Glomerular endothelial cell (primary cell): ENCODE data around the gene ARHGAP18. TPM values are rescaled to one million over a fixed set of nuclear protein-coding genes. Genes with fewer than 3 reads are reported as not detected.

Experiments used
- DNase-seq: peaks from one replicate; pipeline ENCODE4 v3.0.0-alpha.2; 2011; ENCODE audit warnings: low read depth, low spot score; ENCODE audit errors: extremely low read depth
- total RNA-seq: library from RNA; depleted of rRNA; stranded (reverse); fragments of >200 nt; gene quantifications from 2 replicates; pipeline ENCODE4 v1.2.3, GENCODE V29; 2015

The ARHGAP18 gene
- total RNA-seq, 1 donor from 2014 or later: 46.6 TPM

- no peak for DNase-seq
These were observed 38.3 kb downstream of the ARHGAP18 start for GRCh38 chr6:129671442-129672340.

GRCh38 chr6:129670634-129671033 lies 39.3 kb downstream of the ARHGAP18 start:
- no peak for DNase-seq

GRCh38 chr6:129667621-129668020 lies 42.4 kb downstream of the ARHGAP18 start:
- no peak for DNase-seq

- DNase-seq: no peak
These were observed 42.9 kb downstream of the ARHGAP18 start for GRCh38 chr6:129667034-129667433.

GRCh38 chr6:129665555-129665954 lies 44.4 kb downstream of the ARHGAP18 start:
- DNase-seq: no peak

- DNase-seq: no peak
These were observed 46.4 kb downstream of the ARHGAP18 start for GRCh38 chr6:129663531-129663930.

GRCh38 chr6:129662980-129663431 lies 47.0 kb downstream of the ARHGAP18 start:
- DNase-seq: no peak

- DNase-seq: no peak
These were observed 47.6 kb downstream of the ARHGAP18 start for GRCh38 chr6:129662406-129662766.

- no peak for DNase-seq
These were observed 48.2 kb downstream of the ARHGAP18 start for GRCh38 chr6:129661536-129662405.

GRCh38 chr6:129660346-129660676 lies 49.7 kb downstream of the ARHGAP18 start:
- DNase-seq: no peak

- no peak for DNase-seq
These were observed 50.2 kb downstream of the ARHGAP18 start for GRCh38 chr6:129659590-129660345.

- DNase-seq: no peak
These were observed 50.8 kb downstream of the ARHGAP18 start for GRCh38 chr6:129659167-129659566.

GRCh38 chr6:129657483-129657882 lies 52.5 kb downstream of the ARHGAP18 start:
- DNase-seq: no peak

GRCh38 chr6:129655334-129655733 lies 54.6 kb downstream of the ARHGAP18 start:
- no peak for DNase-seq

- DNase-seq: no peak
These were observed 56.2 kb downstream of the ARHGAP18 start for GRCh38 chr6:129653746-129654145.

GRCh38 chr6:129653229-129653628 lies 56.7 kb downstream of the ARHGAP18 start:
- DNase-seq: no peak

- DNase-seq: no peak
These were observed 58.7 kb downstream of the ARHGAP18 start for GRCh38 chr6:129651291-129651691.

GRCh38 chr6:129648819-129649491 lies 61.0 kb downstream of the ARHGAP18 start:
- DNase-seq: no peak

- DNase-seq: no peak
These were observed 62.9 kb downstream of the ARHGAP18 start for GRCh38 chr6:129647044-129647443.

- DNase-seq: no peak
These were observed 63.3 kb downstream of the ARHGAP18 start for GRCh38 chr6:129646642-129647041.
